ENCODE data around the gene STK24.
"Not testable (repeated sequence)": the region's sequence is repeated elsewhere in the genome, so short reads cannot be mapped to it uniquely, and the experiment has no call there.

The STK24 gene

GRCh38 chr13:98576963-98577835 lies at the start of gene STK24:
Gene STK24, minus strand, starts transcription at chr13:98577107. Its CDS starts 321 bp downstream, at chr13:98576786.
- DNase-seq: peak; percentile 69

DNA sequence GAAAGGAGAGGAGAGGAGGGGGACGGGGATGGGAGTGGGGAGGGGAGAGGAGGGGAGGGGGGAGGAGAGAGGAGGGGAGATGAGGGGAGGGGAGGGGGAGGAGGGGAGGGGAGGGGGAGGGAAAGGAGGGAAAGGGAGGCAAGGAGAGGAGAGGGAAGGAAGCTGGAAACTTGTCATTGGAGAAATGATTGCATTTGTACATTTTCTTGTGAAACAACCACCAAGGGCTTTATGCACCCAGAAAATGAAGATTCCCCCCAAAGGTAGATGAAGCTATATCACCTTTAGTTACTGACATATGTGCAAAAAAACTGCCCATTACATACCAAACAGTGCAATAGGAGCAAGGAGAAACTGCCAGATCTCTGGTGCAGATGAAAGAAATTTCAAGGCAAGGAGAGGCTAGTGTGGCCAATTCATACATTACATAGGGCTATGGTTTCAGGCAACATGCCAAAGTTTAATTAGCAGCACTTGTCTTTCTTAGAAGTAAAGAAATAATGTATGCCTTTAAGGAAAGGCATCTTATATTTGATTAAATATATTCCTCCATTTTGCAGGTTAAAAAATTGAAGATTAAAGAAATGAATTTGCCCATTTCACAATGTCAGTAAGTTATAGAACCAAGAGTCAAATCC lies 49.5 kb upstream of the STK24 start:
- no peak for DNase-seq

DNA sequence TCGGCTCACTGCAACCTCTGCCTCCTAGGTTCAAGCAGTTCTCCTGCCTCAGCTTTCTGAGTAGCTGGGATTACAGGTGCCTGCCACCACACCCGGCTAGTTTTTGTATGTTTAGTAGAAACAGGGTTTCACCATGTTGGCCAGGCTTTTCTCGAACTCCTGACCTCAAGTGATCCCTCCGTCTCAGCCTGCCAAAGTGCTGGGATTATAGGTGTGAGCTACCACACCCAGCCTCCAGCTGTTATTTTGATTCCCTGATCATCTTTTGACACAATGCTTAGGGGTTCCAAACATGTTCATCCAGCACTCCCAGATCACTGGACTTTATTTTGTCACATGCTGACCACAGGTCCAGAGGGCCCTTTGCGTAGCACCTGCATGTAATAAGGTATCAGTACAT lies 47.7 kb upstream of the STK24 start:
- DNase-seq: not testable (repeated sequence)

DNA sequence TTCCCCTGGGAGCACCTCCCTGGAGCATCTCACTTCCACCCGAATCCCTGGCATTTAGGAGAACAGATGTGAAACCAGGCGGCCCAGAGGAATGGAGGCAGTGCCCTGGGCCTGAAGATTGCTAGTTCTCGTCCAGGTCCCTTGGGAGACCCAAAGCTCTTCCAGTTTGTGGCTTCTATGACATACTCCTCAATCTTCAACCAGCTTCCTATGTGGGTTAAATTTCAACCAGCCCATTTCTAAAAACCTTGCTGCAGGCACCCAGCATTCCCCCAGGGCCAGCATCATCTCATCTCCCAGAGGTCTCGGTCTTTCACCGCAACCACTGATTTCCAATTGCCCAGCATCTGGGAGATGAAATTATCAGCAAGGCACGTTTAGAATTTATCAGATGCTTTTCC lies 46.0 kb upstream of the STK24 start:
- no peak for DNase-seq

DNA sequence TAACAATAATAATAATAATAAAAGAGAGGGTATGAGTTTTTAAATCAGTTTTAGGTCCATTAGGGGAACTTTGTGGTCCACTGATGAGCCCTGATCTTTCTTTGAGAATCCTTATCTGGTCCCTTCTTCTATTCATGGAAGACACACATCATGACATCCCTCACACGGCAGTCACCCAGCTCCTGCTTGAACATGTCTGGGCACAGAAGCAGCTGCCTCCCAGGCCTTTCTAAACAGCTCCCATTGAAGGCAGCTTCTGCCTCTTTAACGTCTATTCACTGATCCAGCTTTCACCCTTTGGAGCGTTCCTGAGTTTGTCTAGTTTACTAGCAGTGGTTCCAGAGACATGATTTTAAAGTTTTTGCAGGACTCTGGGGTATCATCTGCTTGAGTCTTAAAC lies 42.6 kb upstream of the STK24 start:
- no peak for DNase-seq

GRCh38 chr13:98615595-98615994 lies 38.7 kb upstream of the STK24 start:
- DNase-seq: not testable (repeated sequence)

GRCh38 chr13:98613591-98613990 lies 36.7 kb upstream of the STK24 start:
- no peak for DNase-seq

DNA sequence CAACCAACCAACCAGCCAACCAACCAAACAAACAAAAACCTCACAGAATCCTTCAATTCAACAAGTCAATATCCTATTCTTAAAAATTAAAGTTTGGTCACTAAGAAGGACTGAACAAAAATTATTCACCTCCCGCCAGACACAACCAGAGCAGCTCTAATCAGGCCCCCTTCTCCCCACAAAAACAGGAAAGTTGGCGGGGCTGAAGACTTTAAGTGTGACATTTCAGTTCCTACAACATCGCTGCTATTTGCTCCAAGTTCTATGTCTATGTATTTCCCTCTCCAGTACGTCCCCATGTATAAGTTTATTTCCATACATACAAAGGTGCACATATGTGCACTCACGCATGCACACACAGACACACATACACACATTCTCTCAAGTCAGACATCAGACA lies 32.8 kb upstream of the STK24 start:
- DNase-seq: no peak

- DNase-seq: no peak
Observed at GRCh38 chr13:98606296-98606695, 29.4 kb upstream of the STK24 start.

- DNase-seq: no peak
Observed at GRCh38 chr13:98599502-98600328, 22.8 kb upstream of the STK24 start.

DNA sequence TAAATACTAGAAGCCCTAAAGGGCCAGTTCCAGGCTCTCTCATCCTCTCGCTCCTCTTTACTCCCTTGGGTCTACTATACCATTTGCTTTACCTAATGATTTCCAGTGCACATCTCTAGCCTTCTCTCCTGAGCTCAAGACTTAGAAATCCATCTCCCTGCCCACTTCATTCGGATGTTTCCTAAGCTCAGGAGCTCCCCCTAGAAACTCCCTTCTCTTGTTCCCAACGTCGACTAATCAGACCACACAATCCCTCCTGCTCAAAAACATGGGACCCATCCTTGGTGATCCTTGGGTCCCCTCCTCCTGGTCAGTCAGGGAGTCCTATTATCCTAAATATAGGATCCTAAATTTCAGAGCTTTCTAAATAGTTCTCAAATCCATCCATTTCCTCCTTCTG lies 21.1 kb upstream of the STK24 start:
- DNase-seq: no peak

GRCh38 chr13:98595134-98595533 lies 18.2 kb upstream of the STK24 start:
- DNase-seq: no peak

DNA sequence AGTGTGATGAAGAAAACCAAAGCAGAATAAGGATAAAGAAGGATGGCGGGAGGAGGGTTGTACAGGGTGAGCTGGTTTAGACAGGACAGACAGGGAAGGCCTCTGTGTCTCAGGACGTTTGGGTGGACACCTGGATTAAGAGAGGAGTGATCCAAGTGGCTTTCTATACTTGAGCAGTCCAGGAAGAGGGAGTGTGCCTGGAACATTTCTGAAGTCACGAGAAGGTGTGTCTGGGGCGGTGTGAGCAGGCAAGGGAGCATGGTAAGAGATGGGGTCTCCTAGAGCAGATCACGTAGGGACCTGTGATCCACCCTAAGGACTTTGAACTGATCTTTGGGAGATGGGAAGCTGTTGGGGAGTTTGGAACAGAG lies 15.4 kb upstream of the STK24 start:
- DNase-seq: no peak

DNA sequence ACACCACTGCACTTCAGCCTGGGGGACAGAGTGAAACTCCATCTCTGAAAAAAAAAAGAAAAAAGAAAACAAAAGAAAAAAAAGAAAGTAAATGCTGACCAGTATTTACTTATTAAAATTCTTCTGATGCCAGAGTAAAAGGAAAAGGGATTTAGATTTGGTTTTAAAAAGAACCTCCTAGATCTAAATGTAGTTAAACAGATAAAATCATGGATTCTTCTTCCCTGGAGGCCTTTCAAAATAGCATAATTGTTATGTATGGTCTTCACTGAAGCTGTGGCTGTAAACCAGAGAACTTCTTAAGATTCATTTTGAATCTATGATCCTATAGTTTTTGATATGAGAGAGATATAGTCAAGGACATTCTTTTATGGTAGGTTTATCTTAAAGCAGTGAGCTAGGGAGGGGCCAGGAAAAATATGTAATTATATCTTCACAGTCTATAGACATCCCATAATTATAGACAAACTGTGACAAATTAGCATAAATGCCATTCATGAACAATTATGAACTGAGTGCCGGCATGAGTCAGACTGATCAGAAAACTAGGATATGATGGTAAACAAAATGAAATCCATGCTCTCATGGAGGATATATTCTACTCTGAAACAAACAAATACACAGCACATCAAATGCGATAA lies 14.9 kb upstream of the STK24 start:
- no peak for DNase-seq

DNA sequence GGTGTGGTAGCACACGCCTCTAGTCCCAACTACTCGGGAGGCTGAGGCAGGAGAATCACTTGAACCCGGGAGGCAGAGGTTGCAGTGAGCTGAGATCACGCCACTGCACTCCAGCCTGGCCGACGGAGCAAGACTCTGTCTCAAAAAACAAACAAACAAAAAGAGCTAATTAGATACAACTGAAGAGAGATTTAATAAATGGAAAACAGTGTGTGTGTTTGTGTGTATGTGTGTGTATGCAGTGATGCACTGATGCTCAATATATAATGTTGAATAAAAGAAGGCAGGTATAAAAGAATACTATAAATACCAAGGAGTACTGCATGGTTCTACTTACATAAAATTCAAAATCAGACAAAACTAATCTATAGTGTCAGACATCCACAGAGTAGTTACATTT lies 13.6 kb upstream of the STK24 start:
- not testable (repeated sequence) for DNase-seq

DNA sequence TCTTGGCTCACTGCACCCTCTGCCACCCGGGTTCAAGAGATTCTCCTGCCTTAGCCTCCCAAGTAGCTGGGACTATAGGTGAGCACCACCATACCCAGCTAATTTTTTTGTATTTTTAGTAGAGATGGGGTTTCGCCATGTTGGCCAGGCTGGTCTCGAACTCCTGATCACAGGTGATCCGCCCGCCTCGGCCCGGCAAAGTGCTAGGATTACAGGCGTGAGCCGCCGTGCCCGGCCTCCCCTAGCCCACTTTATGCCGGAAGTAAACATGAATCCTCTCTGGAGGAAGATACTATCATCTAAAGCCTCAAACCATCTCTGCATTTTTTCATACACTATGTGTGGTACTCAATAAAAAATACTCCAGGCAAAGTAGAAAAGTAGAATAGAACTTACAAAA lies 12.6 kb upstream of the STK24 start:
- not testable (repeated sequence) for DNase-seq

DNA sequence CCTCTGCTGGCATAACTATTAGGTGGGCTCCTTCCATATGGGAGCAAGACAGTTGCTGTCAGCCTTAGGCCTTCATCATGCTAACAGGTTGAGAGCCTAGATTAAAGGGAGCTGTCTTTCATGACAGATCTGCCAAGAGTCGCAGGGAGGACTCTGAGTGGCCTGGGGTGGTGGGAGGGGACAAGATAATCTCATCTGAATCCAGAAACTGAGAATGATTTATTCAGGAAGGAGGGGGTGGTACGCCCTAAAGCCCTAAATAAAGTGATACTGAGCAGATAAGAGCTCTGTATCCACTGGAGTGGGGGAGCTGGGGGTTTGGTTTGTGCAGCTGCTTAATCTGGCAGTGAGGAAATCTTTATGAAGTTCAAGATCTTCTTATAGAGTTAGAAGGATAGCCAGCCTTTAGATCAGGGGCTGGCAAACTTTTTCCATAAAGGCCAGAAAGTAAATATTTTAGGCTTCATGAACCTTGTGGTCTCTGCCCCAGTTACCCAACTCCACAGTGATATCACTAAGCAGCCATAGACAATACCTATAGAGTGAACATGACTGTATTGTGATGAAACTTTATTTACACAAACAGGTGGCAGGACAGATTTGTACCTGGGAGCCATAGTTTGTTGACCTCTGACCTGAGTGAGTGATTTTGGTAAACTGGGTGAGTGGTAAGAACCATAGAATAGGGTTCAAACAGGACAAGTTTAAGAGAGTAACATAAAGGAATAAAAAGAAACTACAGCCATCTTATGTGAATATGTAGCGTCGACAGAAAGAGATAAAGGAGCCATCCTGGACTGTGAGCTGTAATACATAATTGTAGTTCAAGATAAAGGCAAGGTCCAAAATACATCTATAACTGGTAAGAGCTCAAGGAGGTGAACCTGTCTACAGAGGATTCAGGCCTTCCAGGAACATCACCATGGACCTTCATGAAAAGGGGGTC lies 9.8 kb upstream of the STK24 start:
- no peak for DNase-seq

- no peak for DNase-seq
Observed at GRCh38 chr13:98585946-98586345, 9.0 kb upstream of the STK24 start.

DNA sequence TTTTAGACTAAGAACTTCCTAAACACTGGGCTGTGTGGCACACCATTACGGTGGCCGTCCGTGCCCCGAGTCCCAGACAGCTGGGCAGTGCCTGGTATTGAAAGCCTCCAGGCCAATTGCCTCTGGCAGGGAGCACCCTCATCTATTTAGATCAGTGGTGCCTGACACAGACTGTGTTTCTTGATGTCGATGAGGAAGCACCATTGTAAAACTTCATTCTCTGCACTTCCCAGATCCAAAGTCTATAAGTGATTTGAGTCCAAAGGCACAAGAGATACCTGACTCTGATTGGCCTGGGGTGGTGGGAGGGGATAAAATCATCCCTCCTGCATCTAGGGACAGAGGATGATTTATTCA lies 8.5 kb upstream of the STK24 start:
- no peak for DNase-seq

DNA sequence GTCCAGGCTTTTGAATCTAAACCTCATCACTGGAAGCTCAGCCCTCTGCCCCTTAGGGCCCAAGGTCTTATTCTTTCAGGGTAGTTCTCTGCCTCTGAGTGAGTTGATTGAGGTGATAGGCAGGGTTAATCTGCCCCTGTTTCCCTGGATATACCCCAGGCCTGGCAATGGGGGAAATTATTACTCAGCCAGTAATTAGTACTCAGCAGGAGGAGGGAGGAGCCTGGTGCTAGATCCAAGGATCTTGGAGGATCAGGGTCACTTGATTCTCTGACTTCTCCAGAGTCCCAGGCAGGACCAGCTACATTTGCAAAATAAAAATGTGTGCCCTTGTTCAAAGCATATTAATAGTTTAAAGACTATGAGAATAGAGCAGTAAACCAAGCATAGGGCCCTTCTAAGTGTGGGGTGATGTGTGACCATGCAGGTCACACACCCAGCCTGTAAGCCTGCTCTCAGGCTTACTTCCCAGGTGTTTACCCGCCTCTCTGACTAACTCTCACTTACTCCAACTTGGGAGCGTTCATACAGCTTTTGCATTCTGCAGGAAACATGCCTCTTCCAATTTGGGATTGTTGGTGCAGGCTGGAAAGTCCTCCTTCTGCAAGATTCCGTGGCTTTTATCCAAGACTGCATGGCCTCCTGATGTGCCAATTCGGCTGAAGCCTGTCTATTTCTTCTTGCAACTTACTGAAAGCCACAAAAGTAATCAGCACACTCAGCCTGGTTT lies 7.9 kb upstream of the STK24 start:
- no peak for DNase-seq

GRCh38 chr13:98582947-98583346 lies 6.0 kb upstream of the STK24 start:
- no peak for DNase-seq
